GM19395 (cell line): Measurements from ENCODE around the gene HERC6.
"Not testable (repeated sequence)": the region's sequence is repeated elsewhere in the genome, so short reads cannot be mapped to it uniquely, and the experiment has no call there.

Experiments
- ATAC-seq: cut with Tn5 transposase; IDR thresholded peaks from one replicate; pipeline ENCODE4 v1.9.1; 2021; ENCODE audit warnings: mild to moderate bottlenecking, moderate library complexity; ENCODE audit not compliant: unreplicated experiment

Gene HERC6

GRCh38 chr4:88382621-88383020 is 4.0 kb downstream of the HERC6 start:
- peak; percentile 41 for ATAC-seq

DNA sequence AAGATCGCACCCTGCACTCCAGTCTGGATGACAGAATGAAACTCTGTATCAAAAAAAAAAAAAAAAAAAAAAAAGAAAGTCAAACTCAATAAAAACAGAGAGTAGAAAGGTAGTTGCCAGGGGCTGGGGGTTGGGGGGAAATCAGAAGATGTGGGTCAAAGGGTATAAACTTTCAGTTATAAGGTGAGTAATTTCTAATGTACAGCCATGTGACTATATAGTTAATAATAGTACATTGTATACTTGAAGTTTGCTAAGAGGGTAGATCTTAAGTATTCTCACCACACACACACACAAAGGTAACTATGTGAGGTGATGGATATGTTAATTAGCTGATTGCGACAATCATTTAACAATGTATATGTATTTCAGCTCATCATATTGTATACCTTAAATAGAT is 11.5 kb downstream of the HERC6 start:
- no peak for ATAC-seq

- no peak for ATAC-seq
These were observed 13.1 kb downstream of the HERC6 start for GRCh38 chr4:88391703-88392102.

DNA sequence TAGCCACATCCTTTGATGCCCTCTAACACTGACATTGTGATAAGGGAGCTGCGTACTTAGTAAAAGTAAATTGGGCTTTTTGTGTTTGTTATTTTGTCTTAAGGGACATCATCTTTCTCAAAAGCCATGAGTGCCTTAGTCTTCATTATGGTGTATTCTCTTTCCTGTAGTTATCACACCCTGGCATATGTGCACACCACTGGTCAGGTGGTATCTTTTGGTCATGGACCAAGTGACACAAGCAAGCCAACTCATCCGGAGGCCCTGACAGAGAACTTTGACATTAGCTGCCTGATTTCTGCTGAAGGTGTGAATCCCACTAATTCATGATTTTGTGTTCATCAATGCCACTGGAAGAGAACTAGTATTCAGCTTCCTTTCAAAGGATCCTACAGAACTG is 18.0 kb downstream of the HERC6 start:
- no peak for ATAC-seq

DNA sequence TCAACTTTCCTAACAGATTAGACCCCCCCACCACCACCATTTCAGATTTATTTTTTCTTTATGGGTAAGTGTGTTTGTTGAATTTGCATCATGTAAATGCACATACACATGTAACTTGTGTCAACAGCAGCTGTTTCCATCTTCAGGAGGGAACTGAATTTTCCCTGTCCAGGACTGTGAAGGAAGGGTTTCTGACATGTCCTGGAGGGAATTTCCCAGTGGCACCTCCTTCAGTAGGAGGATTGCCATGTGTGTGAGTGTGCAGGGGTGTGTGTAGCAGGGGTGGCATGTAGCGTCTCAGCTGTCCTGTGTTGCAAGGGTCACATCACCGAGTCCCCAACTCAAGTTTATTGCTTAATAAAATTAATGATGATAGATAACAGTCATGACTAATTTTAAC is 19.7 kb downstream of the HERC6 start:
- no peak for ATAC-seq

DNA sequence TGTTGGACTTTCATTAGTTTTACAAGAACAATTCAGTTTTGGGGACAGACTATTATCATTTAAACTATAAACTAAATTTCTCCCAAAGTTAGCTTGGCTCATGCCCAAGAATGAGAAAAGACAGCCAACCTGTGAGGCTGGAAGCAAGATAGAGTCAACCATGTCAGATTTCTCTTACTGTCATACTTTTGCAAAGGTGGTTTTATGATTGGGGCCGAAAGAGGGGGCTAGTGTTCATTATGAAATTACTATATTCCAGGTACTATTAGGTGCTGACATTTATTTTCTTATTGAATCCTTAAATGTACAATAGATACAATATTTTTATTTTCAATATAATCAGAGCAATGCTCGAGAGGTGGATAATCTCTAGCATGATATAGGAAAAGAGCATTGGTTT is 30.6 kb downstream of the HERC6 start:
- no peak for ATAC-seq

DNA sequence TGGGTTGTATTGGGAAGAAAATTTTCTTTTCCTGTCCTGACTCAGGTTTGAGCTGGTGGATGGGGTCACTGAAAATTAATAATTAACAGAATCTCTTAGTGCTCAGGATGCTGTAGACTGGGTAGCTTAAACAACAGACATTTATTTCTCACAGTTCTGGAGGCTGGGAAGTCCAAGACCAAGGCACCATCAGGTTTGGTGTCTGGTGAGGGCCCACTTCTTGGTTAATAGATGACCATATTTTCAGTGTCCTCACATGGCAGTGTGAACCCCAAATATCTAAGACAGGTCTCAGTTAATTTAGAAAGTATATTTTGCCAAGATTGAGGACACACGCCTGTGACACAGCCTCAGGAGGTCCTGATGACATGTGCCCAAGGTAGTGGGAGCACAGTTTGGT is 31.1 kb downstream of the HERC6 start:
- no peak for ATAC-seq

DNA sequence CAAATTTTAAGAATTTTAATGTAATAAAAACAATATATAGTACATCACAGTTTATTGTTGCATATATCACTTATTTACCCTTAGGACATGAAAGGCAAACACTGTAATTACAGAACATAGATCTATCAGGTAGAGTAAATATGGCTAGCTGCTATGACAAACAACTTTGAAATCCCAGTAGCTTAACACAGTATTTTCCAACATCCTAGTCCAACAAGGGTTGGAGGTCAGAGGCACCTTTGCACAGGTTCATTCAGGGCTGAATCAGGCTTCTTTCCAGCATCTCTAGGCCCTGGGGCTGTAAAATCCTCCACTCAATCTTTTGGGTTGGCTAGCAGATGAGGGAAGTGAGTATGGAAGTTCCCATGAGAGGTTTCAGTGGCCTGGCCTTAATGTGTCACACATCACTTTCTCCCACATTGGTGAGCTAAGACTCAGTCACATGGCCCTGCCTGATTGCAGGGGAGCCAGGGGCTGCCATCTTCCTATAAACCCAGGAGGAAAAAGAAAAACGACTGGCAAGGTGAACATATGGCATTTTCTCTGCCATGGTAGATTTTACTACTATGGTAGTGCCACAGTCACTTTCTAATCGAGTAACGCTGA is 32.9 kb downstream of the HERC6 start:
- peak; percentile 58 for ATAC-seq

GRCh38 chr4:88413801-88414200 is 35.1 kb downstream of the HERC6 start:
- no peak for ATAC-seq

DNA sequence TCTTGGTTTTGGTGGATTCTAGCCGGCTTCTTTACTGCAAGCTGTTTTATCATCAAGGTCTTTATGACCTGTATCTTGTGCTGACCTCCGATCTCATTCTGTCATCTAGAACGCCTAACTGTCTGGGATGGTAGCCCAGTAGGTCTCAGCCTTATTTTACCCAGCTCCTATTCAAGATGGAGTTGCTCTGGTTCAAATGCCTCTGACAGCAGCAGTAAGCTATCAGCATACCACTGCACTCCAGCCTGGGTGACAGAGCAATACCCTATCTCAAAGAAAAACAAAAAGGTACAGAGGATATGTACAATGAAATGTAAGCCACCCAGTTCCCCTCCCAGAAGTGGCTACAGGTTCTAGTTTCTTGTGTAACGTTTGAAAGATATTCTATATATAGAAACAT is 36.1 kb downstream of the HERC6 start:
- ATAC-seq = no peak

GRCh38 chr4:88415982-88416381 is 37.3 kb downstream of the HERC6 start:
- ATAC-seq = no peak

GRCh38 chr4:88418411-88418810 is 39.8 kb downstream of the HERC6 start:
- ATAC-seq = no peak

DNA sequence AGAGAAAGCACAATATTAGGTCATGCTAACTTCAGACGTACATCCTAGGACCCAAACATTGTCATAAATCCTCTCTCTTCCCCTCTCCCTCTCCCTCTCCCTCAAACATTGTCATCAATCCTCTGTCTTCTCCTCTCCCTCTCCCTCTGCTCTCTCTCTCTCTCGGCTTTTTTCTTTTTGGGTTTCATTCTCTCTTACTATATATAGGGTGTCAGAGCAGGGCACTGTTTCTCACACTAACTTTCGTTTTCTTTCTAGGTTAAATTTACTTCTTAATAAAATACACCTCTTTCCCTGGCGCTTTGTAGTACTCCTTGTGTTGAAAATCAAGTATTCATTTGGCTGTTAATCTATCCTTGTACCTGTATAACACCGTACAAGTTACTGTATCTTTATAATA is 41.2 kb downstream of the HERC6 start:
- peak; percentile 82 for ATAC-seq

DNA sequence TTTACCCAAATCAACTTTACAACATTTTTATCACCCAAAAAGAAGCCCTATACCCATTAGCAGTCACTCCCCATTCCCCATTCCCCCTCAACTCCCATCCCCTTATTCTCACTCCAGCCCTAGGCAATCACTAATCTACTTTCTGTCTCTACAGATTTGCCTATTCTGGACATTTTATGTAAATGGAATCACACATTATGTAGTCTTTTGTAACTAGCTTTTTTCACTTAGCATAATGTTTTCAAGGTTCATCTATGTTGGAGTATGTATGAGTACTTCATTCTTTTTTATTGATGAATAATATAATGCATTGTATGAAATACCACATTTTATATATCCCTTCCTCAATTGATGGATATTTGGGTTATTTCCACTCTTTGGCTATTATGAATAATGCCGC is 42.2 kb downstream of the HERC6 start:
- ATAC-seq = no peak

GRCh38 chr4:88422403-88422802 is 43.8 kb downstream of the HERC6 start:
- ATAC-seq = no peak

GRCh38 chr4:88429401-88429800 is 50.7 kb downstream of the HERC6 start:
- ATAC-seq = no peak

DNA sequence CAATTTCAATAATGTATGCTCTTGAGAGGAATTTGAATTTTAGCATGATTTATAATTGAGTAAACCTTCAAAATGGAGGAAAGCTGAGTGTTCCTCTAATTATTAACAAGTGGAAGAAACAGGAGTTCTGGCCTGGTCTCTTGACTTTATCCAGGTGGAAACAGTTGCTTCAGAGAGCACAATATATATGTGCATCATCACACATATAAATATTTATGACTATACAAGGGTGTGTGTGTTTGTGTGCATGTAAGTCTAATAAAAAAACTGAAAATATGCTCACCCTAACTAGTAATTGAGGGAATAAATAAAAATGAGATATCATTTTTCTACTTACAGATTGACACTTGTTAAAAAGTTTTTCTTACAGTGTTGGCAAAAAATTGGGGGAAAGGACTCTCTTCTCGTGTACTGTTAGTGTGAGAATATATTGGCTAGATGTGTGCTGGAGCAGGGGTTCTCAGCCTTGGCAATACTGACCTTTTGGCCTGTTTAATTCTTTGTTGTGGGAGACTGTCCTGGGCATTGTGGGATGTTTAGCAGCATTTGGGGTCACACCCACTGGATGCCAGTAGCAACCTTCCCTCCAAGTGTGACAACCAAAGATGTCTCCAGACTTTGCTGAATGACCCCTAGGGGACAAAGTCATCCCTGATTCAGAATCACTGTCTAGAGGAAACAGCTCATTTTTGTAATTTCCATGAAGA is 57.5 kb downstream of the HERC6 start:
- no peak for ATAC-seq

DNA sequence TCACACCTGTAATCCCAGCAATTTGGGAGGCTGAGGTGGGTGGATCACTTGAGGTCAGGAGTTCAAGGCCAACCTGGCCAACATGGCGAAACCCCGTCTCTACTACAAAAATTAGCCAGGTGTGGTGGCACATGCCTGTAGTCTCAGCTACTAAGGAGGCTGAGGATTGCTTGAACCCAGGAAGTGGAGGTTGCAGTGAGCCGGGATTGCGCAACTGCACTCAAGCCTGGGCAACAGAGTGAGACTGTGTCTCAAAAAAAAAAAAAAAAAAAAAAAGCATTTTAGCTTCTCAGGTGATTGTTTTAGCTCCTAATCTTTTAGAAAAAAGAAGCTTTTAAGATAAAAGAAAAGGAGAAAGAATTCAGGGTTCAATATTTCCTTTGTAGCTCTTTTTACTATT is 59.2 kb downstream of the HERC6 start:
- not testable (repeated sequence) for ATAC-seq

- no peak for ATAC-seq
These were observed 60.6 kb downstream of the HERC6 start for GRCh38 chr4:88439161-88439760.

DNA sequence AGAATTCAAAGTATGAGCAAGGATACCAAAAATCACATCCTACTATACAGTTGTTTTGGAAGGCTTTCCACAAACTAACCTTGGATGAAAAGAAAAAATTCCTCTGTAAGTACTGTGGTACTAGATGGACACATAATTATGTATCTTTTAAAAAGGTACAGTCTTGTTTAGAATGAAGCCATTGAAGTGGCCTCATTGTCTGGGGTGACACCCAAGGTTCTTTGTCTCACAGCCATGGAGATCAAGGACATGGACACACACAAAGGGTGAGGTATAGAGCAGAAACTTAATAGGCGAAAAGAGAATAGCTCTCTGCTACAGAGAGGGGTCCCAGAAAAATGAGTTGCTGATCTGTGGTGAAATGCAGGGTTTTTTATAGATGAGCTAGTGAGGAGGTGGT is 61.5 kb downstream of the HERC6 start:
- no peak for ATAC-seq

DNA sequence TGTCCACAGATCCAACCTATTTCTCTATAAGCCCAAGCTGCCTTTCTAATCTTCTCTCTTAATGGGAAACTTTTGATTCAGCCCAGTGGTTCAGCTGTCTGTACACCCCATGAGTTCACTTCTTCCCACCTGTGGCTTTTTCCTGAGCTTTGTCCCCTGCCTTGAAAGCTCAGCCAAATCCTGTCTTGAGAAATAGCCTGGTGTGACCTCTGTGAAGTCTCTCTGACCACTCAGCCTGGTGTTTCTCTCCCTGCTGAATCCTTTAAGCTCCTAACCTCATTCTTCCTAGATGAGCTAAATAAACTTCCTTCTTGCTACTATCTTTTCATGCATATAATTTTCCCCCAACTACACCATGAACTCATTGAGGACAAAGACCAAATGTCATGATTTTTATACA is 63.0 kb downstream of the HERC6 start:
- ATAC-seq = no peak

DNA sequence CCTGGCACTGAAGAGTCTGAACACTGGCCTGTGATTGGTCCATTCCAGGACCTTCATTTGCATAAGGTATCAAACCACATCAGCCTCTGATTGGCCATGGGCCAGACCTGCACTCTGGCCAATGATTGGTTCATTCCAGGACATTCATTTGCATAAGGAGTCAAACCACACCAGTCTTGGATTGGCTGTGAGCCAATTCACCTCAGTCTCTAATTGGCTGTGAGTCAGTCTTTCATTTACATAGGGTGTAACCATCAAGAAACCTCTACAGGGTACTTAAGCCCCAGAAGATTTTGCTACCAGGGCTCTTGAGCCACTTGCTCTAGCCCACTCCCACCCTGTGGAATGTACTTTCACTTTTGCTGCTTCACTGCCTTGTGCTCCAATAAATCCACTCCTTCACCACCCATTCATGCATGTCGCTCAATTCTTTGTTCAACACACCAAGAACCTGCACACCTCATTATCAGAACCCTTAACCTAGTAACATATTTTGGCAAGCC is 64.1 kb downstream of the HERC6 start:
- ATAC-seq = no peak
